NOMO-1 treated with DMSO at 0.1 percent for 48 hours (cell line): ENCODE measurements around the gene RC3H1.
"Not testable (repeated sequence)": the region's sequence is repeated elsewhere in the genome, so short reads cannot be mapped to it uniquely, and the experiment has no call there.

Experiments used
- DNase-seq: peaks from one replicate; lab custom pipeline; 2025; ENCODE audit not compliant: unreplicated experiment; lab: John Stamatoyannopoulos, UW

The RC3H1 gene

GRCh38 chr1:173960625-173961024, 61.5 kb downstream of the RC3H1 start:
- DNase-seq: no peak

GRCh38 chr1:173954179-173954578, 68.0 kb downstream of the RC3H1 start:
- DNase-seq: no peak

GRCh38 chr1:173948594-173948993, 73.6 kb downstream of the RC3H1 start:
- DNase-seq: no peak

GRCh38 chr1:173946380-173946921, 75.7 kb downstream of the RC3H1 start:
- no peak for DNase-seq

GRCh38 chr1:173937062-173937461, 85.1 kb downstream of the RC3H1 start:
- no peak for DNase-seq

- no peak for DNase-seq
Measured at GRCh38 chr1:173934440-173934839, 87.7 kb downstream of the RC3H1 start.

GRCh38 chr1:173930541-173930940, 91.6 kb downstream of the RC3H1 start:
- DNase-seq: not testable (repeated sequence)

GRCh38 chr1:173925306-173926242, 96.6 kb downstream of the RC3H1 start:
- no peak for DNase-seq

- no peak for DNase-seq
Measured at GRCh38 chr1:173920861-173921260, 101.3 kb downstream of the RC3H1 start.

- DNase-seq: no peak
Measured at GRCh38 chr1:173917635-173918493, 104.3 kb downstream of the RC3H1 start.

- DNase-seq: no peak
Measured at GRCh38 chr1:173917149-173917548, 105.0 kb downstream of the RC3H1 start, which contains the start of gene SERPINC1. Gene SERPINC1, minus strand, starts transcription at chr1:173917327. Its CDS starts 68 bp downstream, at chr1:173917259.

GRCh38 chr1:173916667-173917066, 105.5 kb downstream of the RC3H1 start:
- DNase-seq: no peak

- no peak for DNase-seq
Measured at GRCh38 chr1:173915596-173915995, 106.6 kb downstream of the RC3H1 start.

- DNase-seq: no peak
Measured at GRCh38 chr1:173914366-173914871, 107.7 kb downstream of the RC3H1 start.

- DNase-seq: no peak
Measured at GRCh38 chr1:173913111-173913510, 109.0 kb downstream of the RC3H1 start.

GRCh38 chr1:173903827-173904531, 118.2 kb downstream of the RC3H1 start:
- DNase-seq: no peak

GRCh38 chr1:173900992-173901391, 121.2 kb downstream of the RC3H1 start:
- DNase-seq: no peak

- DNase-seq: no peak
Measured at GRCh38 chr1:173900427-173900826, 121.7 kb downstream of the RC3H1 start.

GRCh38 chr1:173894189-173894588, 128.0 kb downstream of the RC3H1 start:
- no peak for DNase-seq

GRCh38 chr1:173893611-173894010, 128.5 kb downstream of the RC3H1 start:
- no peak for DNase-seq

GRCh38 chr1:173889885-173890284, 132.3 kb downstream of the RC3H1 start:
- DNase-seq: no peak
